ENCODE data around the gene PDE4D. TPM values are rescaled to one million over a fixed set of nuclear protein-coding genes. Genes with fewer than 3 reads are reported as not detected.

Gene PDE4D
- total and polyA plus RNA-seq, 10 of the 15 experiments (the other 5 are each of a cell fraction or from before 2014, with no cell fraction given), result 0.87 to 4.1 (median 2.2) TPM

DNA sequence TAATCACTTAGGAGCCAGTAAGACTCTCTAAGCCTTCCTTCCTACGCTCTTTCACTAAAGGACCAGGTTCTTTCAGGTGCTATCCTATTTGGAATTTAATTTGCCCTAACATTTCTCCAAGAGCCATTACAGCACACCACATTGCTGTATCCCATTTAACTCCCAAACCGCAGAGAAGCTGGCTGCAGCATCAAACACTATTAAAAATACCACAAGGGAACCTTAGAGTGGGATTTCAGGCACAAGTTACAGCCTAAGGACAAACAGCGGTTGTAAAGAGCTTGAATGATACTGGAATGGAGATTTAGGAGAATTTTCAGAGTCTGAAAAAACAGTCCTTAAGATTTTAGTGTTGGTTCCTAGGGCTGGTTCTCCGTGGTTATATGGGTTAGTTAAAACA lies 744.3 kb downstream of the PDE4D start:
- ATAC-seq (no peak), DNase-seq (ENCODE audit: low read depth, low spot score) (no peak), FAIRE-seq (no peak)
- Histone ChIP-seq H3K4me3 (no peak overlapping the region), H3K27me3 (replicated peaks in 1 of 2; ENCODE audit: control insufficient read depth in 2 of 2, insufficient read depth in 2 of 2, low read length in 1 of 2) (no peaks in the 10 kb centered on the region), H2AFZ (ENCODE audit: control insufficient read depth, low read depth, low read length) (no peak overlapping the region), H3K27ac (ENCODE audit: control insufficient read depth, insufficient read depth) (no peak overlapping the region), H3K36me3 (ENCODE audit: control insufficient read depth in 2 of 2, insufficient read depth in 2 of 2, low read length in 1 of 2) (no peaks in the 10 kb centered on the region), H3K4me2 (ENCODE audit: control insufficient read depth, insufficient read depth) (no peak overlapping the region), H3K79me2 (ENCODE audit: control insufficient read depth, insufficient read depth, low read length) (no peaks in the 10 kb centered on the region), H3K9ac (ENCODE audit: control insufficient read depth, insufficient read depth, low read length) (no peak overlapping the region), H3K4me1 (ENCODE audit: control insufficient read depth, insufficient read depth, low read length) (peaks cover 5% of the 10 kb centered on the region), H3K9me3 (replicated peaks; ENCODE audit: control insufficient read depth, insufficient read depth, low read length) (no peaks in the 10 kb centered on the region), H4K20me1 (ENCODE audit: control insufficient read depth, insufficient read depth) (no peaks in the 10 kb centered on the region)
- SMC1A ChIA-PET (ENCODE audit: uncharacterized antibody, unreplicated experiment), result interaction anchor here (1.3 kb wide), 1 partner anchor 9 kb away, joined by 3 read pairs; no protein-coding TSS in a partner anchor
- intact Hi-C loops (cut with micrococcal nuclease; ENCODE audit: unreplicated experiment) (no loop called here), in situ Hi-C loops (cut with MboI) (no loop called here)
- WGBS (ENCODE audit: insufficient coverage, insufficient replicate concordance, low lambda C conversion rate, missing lambda C conversion rate), result 34% methylated on average over 4 of the region's 4 CpGs
- BruUV-seq (replicated peaks), result no TSS peak
- POLR2A ChIA-PET, result interaction anchor here (0.6 to 0.7 kb wide), 2 partner anchors 559 to 1721 kb away, joined by 3 to 4 read pairs; no protein-coding TSS in a partner anchor
- RAD21 ChIA-PET (ENCODE audit: unreplicated experiment), result no interaction called here
- CTCF ChIA-PET, result interaction anchor here (1.9 kb wide), 1 partner anchor 24 kb away, joined by 5 read pairs; no protein-coding TSS in a partner anchor
- no peak for TF ChIP-seq POLR2AphosphoS2 (IDR thresholded peaks at IDR 0.05; ENCODE audit: low read depth, low read length)
- TF ChIP-seq IRF4 (IDR thresholded peaks at IDR 0.05; ENCODE audit: low read depth, low read length), result no peak
- TF ChIP-seq, protein P1, sequence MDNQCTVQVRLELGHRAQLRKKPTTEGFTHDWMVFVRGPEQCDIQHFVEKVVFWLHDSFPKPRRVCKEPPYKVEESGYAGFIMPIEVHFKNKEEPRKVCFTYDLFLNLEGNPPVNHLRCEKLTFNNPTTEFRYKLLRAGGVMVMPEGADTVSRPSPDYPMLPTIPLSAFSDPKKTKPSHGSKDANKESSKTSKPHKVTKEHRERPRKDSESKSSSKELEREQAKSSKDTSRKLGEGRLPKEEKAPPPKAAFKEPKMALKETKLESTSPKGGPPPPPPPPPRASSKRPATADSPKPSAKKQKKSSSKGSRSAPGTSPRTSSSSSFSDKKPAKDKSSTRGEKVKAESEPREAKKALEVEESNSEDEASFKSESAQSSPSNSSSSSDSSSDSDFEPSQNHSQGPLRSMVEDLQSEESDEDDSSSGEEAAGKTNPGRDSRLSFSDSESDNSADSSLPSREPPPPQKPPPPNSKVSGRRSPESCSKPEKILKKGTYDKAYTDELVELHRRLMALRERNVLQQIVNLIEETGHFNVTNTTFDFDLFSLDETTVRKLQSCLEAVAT (IDR thresholded peaks at IDR 0.05), result no peak
- TF ChIP-seq, protein P2, sequence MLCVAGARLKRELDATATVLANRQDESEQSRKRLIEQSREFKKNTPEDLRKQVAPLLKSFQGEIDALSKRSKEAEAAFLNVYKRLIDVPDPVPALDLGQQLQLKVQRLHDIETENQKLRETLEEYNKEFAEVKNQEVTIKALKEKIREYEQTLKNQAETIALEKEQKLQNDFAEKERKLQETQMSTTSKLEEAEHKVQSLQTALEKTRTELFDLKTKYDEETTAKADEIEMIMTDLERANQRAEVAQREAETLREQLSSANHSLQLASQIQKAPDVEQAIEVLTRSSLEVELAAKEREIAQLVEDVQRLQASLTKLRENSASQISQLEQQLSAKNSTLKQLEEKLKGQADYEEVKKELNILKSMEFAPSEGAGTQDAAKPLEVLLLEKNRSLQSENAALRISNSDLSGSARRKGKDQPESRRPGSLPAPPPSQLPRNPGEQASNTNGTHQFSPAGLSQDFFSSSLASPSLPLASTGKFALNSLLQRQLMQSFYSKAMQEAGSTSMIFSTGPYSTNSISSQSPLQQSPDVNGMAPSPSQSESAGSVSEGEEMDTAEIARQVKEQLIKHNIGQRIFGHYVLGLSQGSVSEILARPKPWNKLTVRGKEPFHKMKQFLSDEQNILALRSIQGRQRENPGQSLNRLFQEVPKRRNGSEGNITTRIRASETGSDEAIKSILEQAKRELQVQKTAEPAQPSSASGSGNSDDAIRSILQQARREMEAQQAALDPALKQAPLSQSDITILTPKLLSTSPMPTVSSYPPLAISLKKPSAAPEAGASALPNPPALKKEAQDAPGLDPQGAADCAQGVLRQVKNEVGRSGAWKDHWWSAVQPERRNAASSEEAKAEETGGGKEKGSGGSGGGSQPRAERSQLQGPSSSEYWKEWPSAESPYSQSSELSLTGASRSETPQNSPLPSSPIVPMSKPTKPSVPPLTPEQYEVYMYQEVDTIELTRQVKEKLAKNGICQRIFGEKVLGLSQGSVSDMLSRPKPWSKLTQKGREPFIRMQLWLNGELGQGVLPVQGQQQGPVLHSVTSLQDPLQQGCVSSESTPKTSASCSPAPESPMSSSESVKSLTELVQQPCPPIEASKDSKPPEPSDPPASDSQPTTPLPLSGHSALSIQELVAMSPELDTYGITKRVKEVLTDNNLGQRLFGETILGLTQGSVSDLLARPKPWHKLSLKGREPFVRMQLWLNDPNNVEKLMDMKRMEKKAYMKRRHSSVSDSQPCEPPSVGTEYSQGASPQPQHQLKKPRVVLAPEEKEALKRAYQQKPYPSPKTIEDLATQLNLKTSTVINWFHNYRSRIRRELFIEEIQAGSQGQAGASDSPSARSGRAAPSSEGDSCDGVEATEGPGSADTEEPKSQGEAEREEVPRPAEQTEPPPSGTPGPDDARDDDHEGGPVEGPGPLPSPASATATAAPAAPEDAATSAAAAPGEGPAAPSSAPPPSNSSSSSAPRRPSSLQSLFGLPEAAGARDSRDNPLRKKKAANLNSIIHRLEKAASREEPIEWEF (IDR thresholded peaks at IDR 0.05; ENCODE audit: insufficient replicate concordance, low read depth, low read length), result no peak

All from GM12878 (cell line).